ENCODE results near the gene NEURL1B. TPM values are rescaled to one million over a fixed set of nuclear protein-coding genes. Genes with fewer than 3 reads are reported as not detected.
A peak's percentile ranks its signal among the peaks of the same experiment; 100 is the strongest.

Gene NEURL1B
- total RNA-seq, 1 experiment from 2014 or later = 4.7 TPM

- Histone ChIP-seq H3K27me3 (ENCODE audit: control insufficient read depth, insufficient read depth, low read length) (peaks cover 4% of the 10 kb centered on the region), H3K36me3 (replicated peaks; ENCODE audit: control insufficient read depth, insufficient read depth, low read length) (no peaks in the 10 kb centered on the region), H3K4me3 (ENCODE audit: insufficient read depth, low read depth, low read length) (no peak overlapping the region)
- peak; percentile 10 for DNase-seq
Measured at GRCh38 chr5:172692981-172693380, 51.9 kb downstream of the NEURL1B start.

GRCh38 chr5:172694061-172694460 is 53.0 kb downstream of the NEURL1B start:
- peak; percentile 12 for DNase-seq
- H3K27me3 ChIP-seq (ENCODE audit: control insufficient read depth, insufficient read depth, low read length) = peaks cover 4% of the 10 kb centered on the region
- no peaks in the 10 kb centered on the region for H3K36me3 ChIP-seq (replicated peaks; ENCODE audit: control insufficient read depth, insufficient read depth, low read length)
- H3K4me3 ChIP-seq (ENCODE audit: insufficient read depth, low read depth, low read length) = no peak overlapping the region

GRCh38 chr5:172694541-172694940 is 53.5 kb downstream of the NEURL1B start:
- DNase-seq = peak; percentile 67
- Histone ChIP-seq H3K27me3 (ENCODE audit: control insufficient read depth, insufficient read depth, low read length) (peaks cover 4% of the 10 kb centered on the region), H3K36me3 (replicated peaks; ENCODE audit: control insufficient read depth, insufficient read depth, low read length) (no peaks in the 10 kb centered on the region), H3K4me3 (ENCODE audit: insufficient read depth, low read depth, low read length) (no peak overlapping the region)

GRCh38 chr5:172695232-172696054 is 54.4 kb downstream of the NEURL1B start:
- no peak overlapping the region for H3K4me3 ChIP-seq (ENCODE audit: insufficient read depth, low read depth, low read length)
- peak; percentile 32 for DNase-seq

GRCh38 chr5:172696171-172696849 is 55.2 kb downstream of the NEURL1B start:
- no peak overlapping the region for H3K4me3 ChIP-seq (ENCODE audit: insufficient read depth, low read depth, low read length)
- peaks cover 4% of the 10 kb centered on the region for H3K27me3 ChIP-seq (ENCODE audit: control insufficient read depth, insufficient read depth, low read length)
- no peaks in the 10 kb centered on the region for H3K36me3 ChIP-seq (replicated peaks; ENCODE audit: control insufficient read depth, insufficient read depth, low read length)
- peak; percentile 50 for DNase-seq

More at GRCh38 chr5:172695232-172696054, 54.4 kb downstream of the NEURL1B start:
- H3K36me3 ChIP-seq (replicated peaks; ENCODE audit: control insufficient read depth, insufficient read depth, low read length) = no peaks in the 10 kb centered on the region
- H3K27me3 ChIP-seq (ENCODE audit: control insufficient read depth, insufficient read depth, low read length) = peaks cover 4% of the 10 kb centered on the region

- H3K4me3 ChIP-seq (ENCODE audit: insufficient read depth, low read depth, low read length) = peak overlapping the region; percentile 30
- H3K36me3 ChIP-seq (replicated peaks; ENCODE audit: control insufficient read depth, insufficient read depth, low read length) = no peaks in the 10 kb centered on the region
- DNase-seq = peak; percentile 91
- peaks cover 6% of the 10 kb centered on the region for H3K27me3 ChIP-seq (ENCODE audit: control insufficient read depth, insufficient read depth, low read length)
Measured at GRCh38 chr5:172697123-172698121, 56.4 kb downstream of the NEURL1B start.

- Histone ChIP-seq H3K36me3 (replicated peaks; ENCODE audit: control insufficient read depth, insufficient read depth, low read length) (no peaks in the 10 kb centered on the region), H3K27me3 (ENCODE audit: control insufficient read depth, insufficient read depth, low read length) (peaks cover 6% of the 10 kb centered on the region), H3K4me3 (ENCODE audit: insufficient read depth, low read depth, low read length) (no peak overlapping the region)
- DNase-seq = no peak
Measured at GRCh38 chr5:172699423-172699822, 58.4 kb downstream of the NEURL1B start.

- peak overlapping the region; percentile 45; the same call in 1 of the 2 replicates for H3K4me3 ChIP-seq (ENCODE audit: insufficient read depth, low read depth, low read length)
- H3K27me3 ChIP-seq (ENCODE audit: control insufficient read depth, insufficient read depth, low read length) = peaks cover 6% of the 10 kb centered on the region
- no peaks in the 10 kb centered on the region for H3K36me3 ChIP-seq (replicated peaks; ENCODE audit: control insufficient read depth, insufficient read depth, low read length)
- DNase-seq = no peak
Measured at GRCh38 chr5:172699999-172700364, 58.9 kb downstream of the NEURL1B start.

- peak overlapping the region; percentile 45 for H3K4me3 ChIP-seq (ENCODE audit: insufficient read depth, low read depth, low read length)
- peak; percentile 85 for DNase-seq
- H3K27me3 ChIP-seq (ENCODE audit: control insufficient read depth, insufficient read depth, low read length) = peaks cover 6% of the 10 kb centered on the region
- H3K36me3 ChIP-seq (replicated peaks; ENCODE audit: control insufficient read depth, insufficient read depth, low read length) = no peaks in the 10 kb centered on the region
Measured at GRCh38 chr5:172700365-172701290, 59.6 kb downstream of the NEURL1B start.

- Histone ChIP-seq H3K27me3 (ENCODE audit: control insufficient read depth, insufficient read depth, low read length) (peaks cover 6% of the 10 kb centered on the region), H3K4me3 (ENCODE audit: insufficient read depth, low read depth, low read length) (no peak overlapping the region)
- DNase-seq = peak; percentile 27
Measured at GRCh38 chr5:172701291-172701656, 60.2 kb downstream of the NEURL1B start.

GRCh38 chr5:172703952-172704351 is 62.9 kb downstream of the NEURL1B start:
- Histone ChIP-seq H3K36me3 (replicated peaks; ENCODE audit: control insufficient read depth, insufficient read depth, low read length) (no peaks in the 10 kb centered on the region), H3K27me3 (ENCODE audit: control insufficient read depth, insufficient read depth, low read length) (peaks cover 2% of the 10 kb centered on the region; the same call in 1 of the 2 replicates), H3K4me3 (ENCODE audit: insufficient read depth, low read depth, low read length) (no peak overlapping the region)
- no peak for DNase-seq

More at GRCh38 chr5:172701291-172701656, 60.2 kb downstream of the NEURL1B start:
- no peaks in the 10 kb centered on the region for H3K36me3 ChIP-seq (replicated peaks; ENCODE audit: control insufficient read depth, insufficient read depth, low read length)

GRCh38 chr5:172705576-172706084 is 64.6 kb downstream of the NEURL1B start:
- no peak overlapping the region for H3K4me3 ChIP-seq (ENCODE audit: insufficient read depth, low read depth, low read length)
- peaks cover 2% of the 10 kb centered on the region; the same call in 1 of the 2 replicates for H3K27me3 ChIP-seq (ENCODE audit: control insufficient read depth, insufficient read depth, low read length)
- no peak for DNase-seq
- no peaks in the 10 kb centered on the region for H3K36me3 ChIP-seq (replicated peaks; ENCODE audit: control insufficient read depth, insufficient read depth, low read length)

GRCh38 chr5:172706796-172707195 is 65.7 kb downstream of the NEURL1B start:
- Histone ChIP-seq H3K36me3 (replicated peaks; ENCODE audit: control insufficient read depth, insufficient read depth, low read length) (no peaks in the 10 kb centered on the region), H3K27me3 (ENCODE audit: control insufficient read depth, insufficient read depth, low read length) (no peaks in the 10 kb centered on the region), H3K4me3 (ENCODE audit: insufficient read depth, low read depth, low read length) (no peak overlapping the region)
- DNase-seq = no peak

Measured in H7 (cell line).